ENCODE measurements around the gene HOMER2.
"Not testable (repeated sequence)": the region's sequence is repeated elsewhere in the genome, so short reads cannot be mapped to it uniquely, and the experiment has no call there.

HOMER2 gene

DNA sequence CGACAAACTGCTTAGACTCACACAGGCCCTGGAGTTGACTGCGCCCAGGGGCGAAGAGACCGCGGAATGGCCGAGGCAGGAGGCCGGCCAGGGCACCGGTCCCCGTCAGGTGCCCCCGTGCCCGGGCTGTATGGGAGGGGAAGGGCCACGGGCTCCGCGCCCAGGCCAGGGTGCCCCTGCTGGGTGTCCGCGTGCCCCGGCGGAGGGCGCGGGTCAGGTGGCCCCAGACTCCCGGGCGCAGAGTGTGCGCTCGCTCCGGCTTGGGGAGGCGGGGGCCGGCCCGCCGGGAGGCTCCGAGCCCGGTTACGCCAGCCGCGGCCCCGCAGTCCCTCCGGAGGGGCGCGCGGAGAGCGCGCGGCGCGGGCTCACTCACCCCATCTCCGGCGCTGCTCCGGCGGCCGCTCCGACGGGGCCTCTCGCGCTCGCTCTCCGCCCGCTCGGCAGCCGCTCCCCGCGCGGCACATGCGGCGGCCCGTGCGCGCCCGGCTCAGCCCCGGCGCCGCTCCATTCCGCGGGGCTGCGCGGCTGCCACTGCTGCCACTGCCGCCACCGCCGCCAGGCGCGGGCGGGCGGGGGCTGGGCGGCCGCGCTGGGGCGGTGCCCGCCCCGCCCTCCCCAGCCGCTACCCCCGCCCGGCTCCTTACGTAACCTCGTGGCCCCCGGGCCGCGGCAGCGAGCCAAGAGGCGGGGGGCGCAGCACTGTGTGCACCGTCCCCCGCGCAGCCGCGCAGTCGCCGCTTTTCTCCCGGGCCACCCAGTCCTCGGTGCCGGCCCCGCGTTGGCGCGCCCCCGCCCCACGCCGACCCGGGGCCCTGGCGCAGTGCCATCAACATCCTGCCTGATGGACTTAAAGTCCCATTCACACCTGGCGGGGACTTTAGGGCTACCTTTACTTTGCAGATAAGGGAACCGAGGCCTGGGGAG is at the start of gene HOMER2:
HOMER2 (minus strand) TSS at position 563 of the 924 bp plus-strand sequence; CDS start at position 378, 185 bp downstream.
- DNase-seq (ENCODE audit: low read depth) = no peak

DNA sequence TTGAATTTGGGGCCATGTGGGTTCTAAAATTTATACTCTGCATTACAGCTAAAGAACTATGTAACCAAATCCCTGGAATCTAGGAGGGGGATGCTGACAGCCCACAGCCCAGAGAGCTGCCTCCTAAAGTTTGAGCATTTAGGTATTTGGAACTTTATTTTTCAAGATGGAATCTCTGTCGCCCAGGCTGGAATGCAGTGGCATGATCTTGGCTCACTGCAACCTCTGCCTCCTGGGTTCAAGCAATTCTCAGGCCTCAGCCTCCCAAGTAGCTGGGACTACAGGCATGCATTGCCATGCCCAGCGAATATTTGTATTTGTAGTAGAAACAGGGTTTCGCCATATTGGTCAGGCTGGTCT is 48.1 kb upstream of the HOMER2 start:
- DNase-seq (ENCODE audit: low read depth) = not testable (repeated sequence)

DNA sequence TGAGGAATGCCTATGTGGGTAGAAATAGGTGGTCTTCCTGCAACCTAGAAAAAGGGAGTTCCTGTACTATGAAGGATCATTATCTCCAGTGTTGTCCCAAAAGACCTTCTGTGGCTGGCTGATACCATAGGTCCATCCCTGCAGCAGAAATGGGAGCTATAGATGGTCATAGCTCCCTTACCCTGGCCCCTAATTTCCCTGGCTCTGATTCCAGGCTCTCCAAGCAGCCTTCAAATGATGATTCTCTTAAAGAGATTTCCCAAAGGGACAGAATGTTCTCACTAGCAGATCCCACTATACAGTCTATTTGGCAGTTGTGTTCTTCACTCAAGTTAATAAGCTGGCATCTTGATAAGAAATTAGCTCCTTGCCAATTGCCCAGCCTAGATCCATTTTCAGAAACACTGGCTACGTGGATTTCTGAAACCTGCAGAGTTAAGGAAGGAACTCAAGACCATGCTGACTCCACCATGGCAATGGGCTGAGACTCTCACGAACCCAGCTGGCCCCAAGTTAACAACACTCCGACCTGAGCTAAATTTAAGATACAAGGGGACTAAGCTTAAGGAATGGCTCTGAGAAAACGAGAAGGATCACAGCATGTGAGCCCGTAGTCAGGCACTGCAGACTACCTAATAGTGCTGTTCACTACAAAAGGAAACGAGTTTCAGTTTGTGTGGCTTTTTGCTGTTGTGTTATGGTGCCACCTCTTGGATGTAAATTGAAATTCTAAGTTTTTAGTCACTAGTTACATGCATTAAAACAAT is 47.6 kb upstream of the HOMER2 start:
- DNase-seq (ENCODE audit: low read depth) = peak; percentile 10

DNA sequence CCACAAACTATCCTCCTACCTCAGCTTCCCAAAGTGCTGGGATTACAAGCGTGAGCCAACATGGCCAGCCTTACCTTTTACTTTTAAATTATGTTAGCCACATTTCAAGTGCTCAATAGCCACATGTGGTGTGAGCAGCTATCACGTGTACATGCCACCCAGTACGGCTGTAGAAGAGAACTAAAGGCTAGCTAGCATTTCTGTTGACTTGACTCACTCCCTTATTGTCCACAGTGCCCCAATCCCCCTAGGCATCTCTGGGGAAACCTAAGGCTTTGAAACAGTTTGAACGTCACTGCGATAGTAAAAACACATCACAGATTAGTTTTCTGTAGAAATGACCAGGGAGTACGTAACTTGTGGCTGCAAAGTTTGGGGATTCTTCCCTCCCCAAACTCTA is 46.9 kb upstream of the HOMER2 start:
- DNase-seq (ENCODE audit: low read depth) = no peak

DNA sequence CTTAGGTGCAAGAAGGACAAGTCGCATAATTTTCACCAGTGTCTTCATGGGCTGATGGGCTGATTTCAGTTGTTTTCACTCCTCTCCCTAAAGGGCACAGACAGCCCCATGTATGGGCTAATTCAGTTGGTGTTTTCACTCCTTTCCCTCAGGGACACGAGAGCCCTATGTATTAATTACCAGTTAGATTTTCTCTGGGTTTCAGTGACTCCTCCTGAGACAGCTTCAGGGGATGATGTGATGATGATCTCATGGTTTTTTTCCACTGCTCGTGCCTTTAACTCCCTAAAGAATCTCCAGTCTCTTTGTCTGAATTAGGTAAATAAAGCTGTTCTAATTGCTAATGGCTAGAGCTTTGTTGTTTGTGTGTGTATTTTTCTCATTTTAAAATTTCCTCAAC is 43.4 kb upstream of the HOMER2 start:
- DNase-seq (ENCODE audit: low read depth) = no peak

DNA sequence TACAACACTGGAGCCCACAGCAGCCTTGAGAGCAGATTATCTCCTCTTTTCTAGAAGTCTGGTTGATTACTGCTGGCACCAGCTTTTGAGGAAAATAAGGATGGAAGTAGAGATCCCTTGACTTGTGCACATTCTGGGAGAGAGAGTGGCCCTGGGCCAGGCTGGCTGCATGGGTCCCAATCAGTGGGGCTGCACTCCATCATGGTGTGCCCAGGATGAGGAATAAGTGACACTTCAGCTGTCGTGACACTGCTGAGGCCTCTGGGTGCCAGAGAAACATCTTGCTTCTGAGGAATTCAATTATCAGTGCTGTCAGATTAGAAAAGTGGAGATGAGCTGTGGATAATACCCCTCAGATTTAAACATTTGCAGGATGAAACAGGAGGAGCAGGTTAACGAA is 42.6 kb upstream of the HOMER2 start:
- no peak for DNase-seq (ENCODE audit: low read depth)

DNA sequence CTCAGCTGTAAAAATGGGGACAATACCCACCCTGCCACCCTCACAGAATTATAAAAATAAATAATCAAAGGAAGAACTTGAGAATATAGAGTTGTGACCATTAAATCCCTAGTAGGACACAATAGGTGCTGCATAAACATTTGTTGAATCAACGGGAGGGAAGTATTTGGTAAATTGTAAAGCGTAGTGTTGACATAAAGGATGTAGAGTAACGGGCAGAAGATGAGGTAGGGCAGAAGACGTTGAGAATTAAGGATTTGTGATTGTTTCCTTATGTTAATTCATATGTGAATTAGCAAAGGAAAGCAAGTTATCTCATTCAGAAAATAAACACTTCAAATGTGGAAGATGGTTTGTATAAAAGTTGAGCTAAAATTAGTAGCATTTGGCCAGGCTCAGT is 40.6 kb upstream of the HOMER2 start:
- no peak for DNase-seq (ENCODE audit: low read depth)

DNA sequence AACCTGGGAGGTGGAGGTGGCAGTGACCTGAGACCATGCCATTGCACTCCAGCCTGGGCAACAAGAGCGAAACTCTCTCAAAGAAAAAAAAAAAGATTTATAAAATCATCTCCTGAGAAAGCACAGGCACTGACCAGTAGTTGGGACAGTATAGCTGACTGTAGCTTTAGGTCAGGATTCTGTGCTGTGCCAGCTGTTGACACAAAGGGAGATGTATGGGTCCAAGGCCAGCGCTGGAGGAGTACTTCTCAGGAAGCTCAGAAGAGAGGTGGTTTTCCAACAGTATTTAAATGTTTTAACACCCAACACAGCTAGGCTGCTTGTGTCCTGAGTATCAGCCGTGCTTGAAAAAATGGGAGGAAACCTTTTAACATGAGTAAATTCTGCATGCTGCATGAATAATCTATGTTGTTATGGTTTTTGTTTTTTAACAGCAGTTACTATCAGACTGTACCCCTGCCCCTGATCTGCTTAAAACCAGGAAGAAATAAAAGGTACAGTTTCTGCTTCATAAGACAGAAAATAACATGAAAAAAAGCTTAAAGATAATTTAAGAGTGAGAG is 40.0 kb upstream of the HOMER2 start:
- no peak for DNase-seq (ENCODE audit: low read depth)

DNA sequence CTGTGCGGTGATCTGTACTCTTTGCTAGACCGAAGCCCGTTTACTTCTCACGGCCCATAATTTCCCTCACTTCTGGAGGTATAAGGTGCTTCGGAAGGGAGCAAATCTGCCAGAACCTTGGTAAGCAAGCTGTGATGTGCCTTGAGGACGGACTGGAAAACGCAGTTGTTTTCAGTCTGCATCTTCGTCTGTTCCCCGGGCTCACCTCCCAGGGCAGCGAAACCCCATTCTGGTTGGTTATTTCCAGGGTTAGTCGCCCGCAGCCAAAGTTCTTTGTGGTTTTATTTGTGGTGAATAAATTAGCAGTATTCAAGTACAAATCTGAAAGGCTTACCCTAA is 33.9 kb upstream of the HOMER2 start:
- DNase-seq (ENCODE audit: low read depth) = no peak

DNA sequence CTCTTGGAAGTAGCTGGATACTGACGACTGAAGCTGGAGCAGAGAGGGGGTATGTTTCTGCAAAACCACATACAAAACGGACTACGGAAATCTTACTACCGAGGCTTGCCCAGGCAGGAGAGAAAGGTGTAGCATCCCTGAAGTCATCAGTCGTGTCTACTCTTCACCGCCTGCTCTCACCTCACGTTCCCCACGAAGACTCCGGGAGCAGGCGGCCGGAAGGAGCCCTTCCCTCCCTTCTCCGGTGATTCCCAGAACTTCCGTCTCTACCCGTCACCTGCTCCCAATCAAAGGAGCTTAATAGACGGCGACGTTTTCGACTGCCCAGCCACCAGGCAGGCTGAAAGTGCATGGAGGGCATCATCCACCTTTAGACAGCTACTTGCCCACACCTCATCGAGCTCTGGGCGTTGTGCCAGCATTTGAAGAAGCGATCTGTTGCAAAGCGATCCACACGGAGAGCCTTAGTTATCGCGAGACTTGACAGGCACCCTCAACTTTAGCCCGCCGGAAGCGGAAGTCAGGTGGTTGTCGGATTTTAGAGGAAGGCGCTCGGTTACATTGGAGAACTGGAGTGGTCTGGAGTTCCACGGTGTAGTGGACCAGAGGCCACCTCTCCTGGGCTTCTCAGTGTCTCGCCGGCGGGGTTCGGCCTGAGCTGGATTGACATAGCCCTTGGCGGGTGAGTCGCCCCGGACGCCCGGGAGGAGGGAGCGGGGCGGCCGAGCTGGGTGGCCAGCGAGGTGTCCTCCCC is 33.3 kb upstream of the HOMER2 start, which contains the start of gene RAMAC:
RAMAC (plus strand) TSS at position 523 of the 754 bp plus-strand sequence. CDS start 2,809 bp downstream, outside the sequence.
- DNase-seq (ENCODE audit: low read depth) = peak; percentile 89

DNA sequence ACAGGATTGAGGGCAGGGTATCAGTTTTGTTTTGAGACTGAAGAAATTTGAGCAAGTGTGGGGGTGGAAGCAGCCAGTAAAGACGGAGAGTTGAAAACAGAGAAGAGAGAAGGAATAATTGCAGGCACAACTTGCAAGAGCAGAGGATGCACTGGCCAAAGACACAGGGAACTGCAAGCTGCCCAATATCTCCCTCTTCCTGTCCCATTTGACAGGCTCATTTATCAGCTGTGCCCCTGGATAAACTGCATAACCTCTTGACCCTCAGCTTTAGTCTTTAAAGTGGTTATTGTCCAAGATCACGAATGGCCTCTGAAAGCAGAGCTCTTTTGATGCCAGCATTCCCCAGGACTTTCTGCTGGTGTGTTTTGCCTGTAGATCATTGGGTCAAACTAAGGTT is 28.5 kb upstream of the HOMER2 start:
- DNase-seq (ENCODE audit: low read depth) = no peak

DNA sequence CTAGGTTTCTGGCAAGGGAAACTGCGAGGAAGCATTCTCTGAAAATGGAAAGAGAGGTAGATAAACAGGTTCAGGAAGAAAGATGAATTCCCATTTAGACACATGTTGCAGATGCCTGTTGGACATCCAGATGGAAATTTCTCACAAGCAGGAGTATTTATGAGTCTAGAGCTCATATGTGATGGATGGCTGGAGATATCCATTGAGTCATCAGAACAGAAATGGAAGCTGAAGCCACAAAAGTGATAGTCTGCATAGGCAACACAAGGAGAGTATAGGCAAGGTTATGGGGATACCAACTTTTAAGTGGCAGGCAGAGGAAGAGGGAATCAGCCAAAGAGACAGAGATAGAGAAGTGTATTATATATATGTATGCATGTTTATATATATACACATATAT is 27.2 kb upstream of the HOMER2 start:
- DNase-seq (ENCODE audit: low read depth) = no peak

DNA sequence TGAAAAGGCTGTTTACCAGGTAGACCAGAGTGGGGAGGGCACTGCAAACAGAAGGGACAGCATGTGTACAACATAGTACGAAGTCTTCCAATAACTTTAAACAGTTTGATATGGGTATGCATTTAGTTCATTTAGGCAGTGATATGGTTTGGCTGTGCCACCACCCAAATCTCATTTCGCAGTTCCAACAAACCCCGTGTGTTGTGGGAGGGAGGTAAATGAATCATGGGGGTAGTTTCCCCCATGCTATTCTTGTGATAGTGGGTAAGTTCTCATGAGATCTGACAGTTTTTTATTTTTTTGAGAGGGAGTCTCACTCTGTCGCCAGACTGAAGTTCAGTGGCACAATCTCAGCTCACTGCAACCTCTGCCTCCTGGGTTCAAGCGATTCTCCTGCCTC is 25.9 kb upstream of the HOMER2 start:
- no peak for DNase-seq (ENCODE audit: low read depth)

DNA sequence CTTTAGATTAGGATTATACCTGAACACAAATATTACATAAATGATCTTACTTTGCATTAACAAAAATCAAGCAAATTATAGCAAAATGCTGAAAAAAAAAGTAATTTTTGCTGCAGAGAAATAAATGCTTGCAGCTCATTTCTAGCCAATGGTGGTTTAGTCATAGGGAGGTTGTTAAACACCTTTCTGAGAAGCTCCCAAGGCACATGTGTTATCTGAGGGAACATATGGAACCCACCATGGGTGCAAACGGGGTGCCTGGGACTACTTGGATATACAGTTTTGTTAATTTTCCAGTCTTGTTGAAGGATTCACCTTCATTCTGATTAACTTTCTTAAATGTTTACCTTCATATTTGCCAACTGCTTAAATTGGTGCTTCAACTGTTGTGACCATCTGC is 24.6 kb upstream of the HOMER2 start:
- DNase-seq (ENCODE audit: low read depth) = no peak

DNA sequence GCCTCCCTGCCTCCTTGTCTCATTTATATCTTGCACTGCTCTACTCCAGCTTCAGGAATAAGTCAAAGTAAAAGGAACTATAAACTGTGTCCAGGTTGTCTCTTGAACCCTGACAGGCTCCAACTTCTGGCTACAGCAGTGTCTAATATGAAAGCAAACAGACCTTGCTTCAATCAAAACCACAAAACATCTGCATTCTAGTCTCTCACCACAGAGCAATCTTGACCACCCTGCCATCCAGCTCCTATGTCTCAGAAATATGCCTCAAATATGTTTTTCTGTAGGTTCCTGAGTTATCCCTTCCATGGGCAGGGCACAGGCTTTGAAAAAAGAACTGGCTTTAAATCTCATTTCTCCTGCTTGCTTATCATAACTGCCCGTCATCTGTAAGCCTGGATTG is 20.5 kb upstream of the HOMER2 start:
- no peak for DNase-seq (ENCODE audit: low read depth)

DNA sequence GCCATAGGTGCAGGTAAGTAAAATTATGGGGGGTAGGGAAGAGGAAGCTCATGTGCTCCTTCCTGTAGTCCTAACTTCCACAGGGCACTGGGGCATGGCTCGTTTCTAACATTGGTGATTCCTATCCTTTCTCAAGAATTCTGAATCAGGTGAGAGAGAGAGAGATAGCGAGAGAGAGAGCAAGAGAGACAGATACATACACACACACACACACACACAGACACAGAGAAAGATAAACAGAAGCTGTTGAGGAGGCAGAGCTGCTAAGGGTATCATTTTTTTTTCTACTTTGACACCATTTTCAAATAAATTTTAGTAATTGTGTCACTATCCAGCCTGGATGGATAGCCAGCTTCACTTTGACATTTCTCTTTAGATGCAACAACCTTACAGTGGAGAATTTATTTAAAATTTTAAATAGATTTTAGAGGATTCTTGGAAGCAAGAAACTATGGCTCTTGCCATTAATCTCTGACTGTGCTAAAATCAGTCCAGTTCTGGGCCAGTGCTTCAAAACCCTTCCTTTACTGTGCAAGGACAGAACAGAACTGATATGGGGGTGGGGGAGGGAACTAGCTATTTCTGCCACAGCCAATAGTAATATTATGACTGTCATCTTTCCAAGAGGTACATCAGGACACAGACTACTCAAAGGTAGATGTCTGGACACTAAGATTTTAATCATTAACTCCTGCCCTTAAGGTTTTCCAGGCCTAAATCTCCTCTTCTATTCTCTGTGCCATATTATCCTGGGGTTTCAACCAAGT is 18.9 kb upstream of the HOMER2 start:
- DNase-seq (ENCODE audit: low read depth) = no peak

DNA sequence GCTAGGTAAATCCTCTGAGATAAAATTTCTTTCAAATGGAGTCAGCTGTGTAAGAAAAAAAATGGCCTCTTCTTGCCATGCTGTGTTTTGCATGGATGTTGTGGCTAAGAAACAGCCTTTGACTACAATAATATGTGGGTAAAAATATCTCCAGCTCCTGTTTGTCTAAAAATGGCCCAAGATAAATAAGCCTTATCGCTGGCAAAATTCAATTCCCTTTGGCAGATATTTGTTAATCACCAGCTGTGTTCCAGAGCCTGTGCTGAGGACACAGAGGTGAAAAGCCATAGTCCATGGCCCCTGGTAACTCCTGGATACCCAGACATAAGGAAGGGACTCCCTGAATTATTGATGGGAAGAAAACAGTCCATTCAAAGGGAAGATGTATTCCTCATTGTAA is 18.2 kb upstream of the HOMER2 start:
- DNase-seq (ENCODE audit: low read depth) = no peak

DNA sequence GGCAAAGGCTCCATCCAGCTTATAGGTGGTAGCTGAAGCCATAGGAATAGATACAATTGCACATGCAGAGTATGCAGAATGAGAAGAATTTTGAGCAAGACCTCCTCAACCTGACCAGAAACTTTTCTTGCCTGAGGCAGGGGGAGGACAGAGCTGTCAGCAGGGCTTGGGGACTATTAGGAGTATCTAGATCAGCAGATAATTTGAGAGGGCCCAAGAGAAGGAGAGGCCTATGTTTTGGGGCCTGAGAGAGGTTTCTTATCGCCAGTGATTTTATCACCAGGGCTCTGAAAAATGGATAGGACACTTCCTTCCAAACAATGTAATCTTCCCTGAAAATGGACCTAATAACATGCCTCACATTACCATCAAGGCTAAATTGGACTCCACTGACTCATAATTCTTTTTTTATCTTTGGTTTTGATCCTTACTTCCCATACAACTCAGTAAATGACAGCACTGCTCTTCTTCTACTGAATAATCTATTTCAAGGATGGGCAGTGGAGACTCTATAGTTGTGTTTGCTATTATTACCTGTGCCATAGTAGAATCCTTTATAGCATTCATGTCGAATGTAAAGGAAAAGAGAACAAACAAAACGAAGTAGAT is 17.7 kb upstream of the HOMER2 start:
- no peak for DNase-seq (ENCODE audit: low read depth)

DNA sequence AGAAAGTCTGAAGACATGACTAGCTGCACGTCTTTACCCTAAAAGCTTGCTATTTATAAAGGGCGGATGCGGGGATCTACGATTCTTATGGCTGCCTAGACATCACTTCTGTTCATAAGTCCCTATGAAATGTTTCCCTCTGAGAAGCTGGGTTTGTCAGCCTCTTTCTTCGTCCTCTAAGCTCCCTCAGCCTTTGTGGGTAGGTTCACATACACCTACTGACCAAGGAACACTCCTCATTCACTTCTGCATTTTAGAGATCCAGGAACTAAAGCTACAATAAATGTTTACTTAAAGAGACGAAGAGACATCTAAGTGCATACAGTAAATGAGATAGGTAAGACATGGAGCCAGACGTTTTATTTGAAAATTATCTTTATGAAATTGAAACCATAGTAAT is 16.8 kb upstream of the HOMER2 start:
- DNase-seq (ENCODE audit: low read depth) = no peak

DNA sequence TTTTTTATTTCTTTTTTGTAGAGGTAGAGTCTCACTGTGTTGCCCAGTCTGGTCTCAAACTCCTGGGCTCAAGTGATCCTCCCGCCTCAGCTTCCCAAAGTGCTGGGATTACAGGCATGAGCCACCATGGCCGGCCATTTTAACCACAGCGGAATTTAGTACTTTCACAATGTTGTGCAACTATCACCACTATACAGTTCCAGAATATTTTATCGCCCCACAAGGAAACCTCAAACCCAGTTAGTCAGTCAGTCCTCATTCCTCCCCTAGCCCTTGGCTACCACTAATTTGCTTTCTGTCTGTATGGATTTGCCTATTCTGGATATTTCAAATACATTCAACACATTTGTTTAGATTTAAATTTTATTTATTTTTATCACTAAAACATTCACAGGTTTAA is 15.5 kb upstream of the HOMER2 start:
- DNase-seq (ENCODE audit: low read depth) = no peak

DNA sequence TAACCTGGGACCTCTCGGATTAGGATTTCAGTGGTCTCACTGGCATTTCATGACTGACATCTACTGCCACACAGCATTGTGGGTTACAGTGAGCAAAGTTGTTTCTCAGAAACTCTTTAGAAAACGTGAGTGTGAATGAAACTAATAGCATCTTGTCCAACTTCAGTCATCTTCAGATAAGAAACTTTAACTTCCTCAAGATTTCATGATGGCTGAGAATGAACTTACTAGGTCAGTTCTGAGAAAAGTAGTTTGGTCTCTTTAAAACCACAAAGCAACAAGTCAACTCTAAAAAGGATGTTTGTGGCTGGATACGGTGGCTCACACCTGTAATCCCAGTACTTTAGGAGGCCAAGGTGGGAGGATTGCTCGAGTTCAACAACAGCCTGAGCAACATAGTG is 14.2 kb upstream of the HOMER2 start:
- no peak for DNase-seq (ENCODE audit: low read depth)

Measured in stimulated activated CD4-positive, alpha-beta T cell treated with anti-CD3 and anti-CD28 coated beads, Interleukin-2, amount 100 ng/mL, for 4 hours (primary cell).